ENCODE results near the gene DRGX.

DNA sequence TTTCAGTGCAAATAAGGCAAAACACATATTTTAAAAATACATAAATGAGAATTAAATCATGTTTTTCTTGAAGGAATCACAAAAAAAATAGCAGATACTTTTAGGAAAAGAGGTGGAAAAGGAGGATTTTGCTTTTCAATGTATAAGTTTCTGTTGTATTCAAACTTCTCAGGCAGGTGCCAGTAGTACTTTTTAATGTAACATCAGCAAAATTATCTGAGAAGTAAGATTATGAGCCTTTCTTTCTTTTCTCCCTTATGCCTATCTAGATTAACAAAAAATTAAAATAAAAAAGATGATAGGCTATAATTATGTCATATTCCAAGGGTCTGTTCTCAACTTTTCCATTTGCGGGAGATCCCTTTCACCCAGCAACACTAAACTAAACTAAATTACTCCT is 2.6 kb downstream of the DRGX start:
- TF ChIP-seq EP300 (IDR thresholded peaks at IDR 0.05) (no peak), POLR2A (IDR thresholded peaks at IDR 0.05) (no peak)
- TF ChIP-seq, protein P1, sequence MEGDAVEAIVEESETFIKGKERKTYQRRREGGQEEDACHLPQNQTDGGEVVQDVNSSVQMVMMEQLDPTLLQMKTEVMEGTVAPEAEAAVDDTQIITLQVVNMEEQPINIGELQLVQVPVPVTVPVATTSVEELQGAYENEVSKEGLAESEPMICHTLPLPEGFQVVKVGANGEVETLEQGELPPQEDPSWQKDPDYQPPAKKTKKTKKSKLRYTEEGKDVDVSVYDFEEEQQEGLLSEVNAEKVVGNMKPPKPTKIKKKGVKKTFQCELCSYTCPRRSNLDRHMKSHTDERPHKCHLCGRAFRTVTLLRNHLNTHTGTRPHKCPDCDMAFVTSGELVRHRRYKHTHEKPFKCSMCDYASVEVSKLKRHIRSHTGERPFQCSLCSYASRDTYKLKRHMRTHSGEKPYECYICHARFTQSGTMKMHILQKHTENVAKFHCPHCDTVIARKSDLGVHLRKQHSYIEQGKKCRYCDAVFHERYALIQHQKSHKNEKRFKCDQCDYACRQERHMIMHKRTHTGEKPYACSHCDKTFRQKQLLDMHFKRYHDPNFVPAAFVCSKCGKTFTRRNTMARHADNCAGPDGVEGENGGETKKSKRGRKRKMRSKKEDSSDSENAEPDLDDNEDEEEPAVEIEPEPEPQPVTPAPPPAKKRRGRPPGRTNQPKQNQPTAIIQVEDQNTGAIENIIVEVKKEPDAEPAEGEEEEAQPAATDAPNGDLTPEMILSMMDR (IDR thresholded peaks at IDR 0.05), result no peak

Measured in tibial nerve (tissue), 4 donors.